HCEC 1CT (cell line): ENCODE measurements around the gene BTBD10.
"Not testable (repeated sequence)": the region's sequence is repeated elsewhere in the genome, so short reads cannot be mapped to it uniquely, and the experiment has no call there.

Experiments
- DNase-seq: peaks from one replicate; pipeline ENCODE4 v3.0.0-alpha.2; 2017

The BTBD10 gene

GRCh38 chr11:13440100-13440855 is 22.7 kb downstream of the BTBD10 start:
- peak; percentile 91 for DNase-seq

- DNase-seq, result peak; percentile 25
Measured at GRCh38 chr11:13438291-13438690, 24.7 kb downstream of the BTBD10 start.

- DNase-seq, result not testable (repeated sequence)
Measured at GRCh38 chr11:13436836-13437235, 26.2 kb downstream of the BTBD10 start.

- DNase-seq, result no peak
Measured at GRCh38 chr11:13434247-13435205, 28.5 kb downstream of the BTBD10 start.

GRCh38 chr11:13433437-13433836 is 29.6 kb downstream of the BTBD10 start:
- DNase-seq, result no peak

GRCh38 chr11:13429836-13430235 is 33.2 kb downstream of the BTBD10 start:
- no peak for DNase-seq

GRCh38 chr11:13429288-13429687 is 33.7 kb downstream of the BTBD10 start:
- DNase-seq, result no peak

- DNase-seq, result no peak
Measured at GRCh38 chr11:13427440-13427839, 35.6 kb downstream of the BTBD10 start.

- DNase-seq, result no peak
Measured at GRCh38 chr11:13423372-13423771, 39.6 kb downstream of the BTBD10 start.

GRCh38 chr11:13421561-13421960 is 41.5 kb downstream of the BTBD10 start:
- DNase-seq, result no peak

GRCh38 chr11:13415201-13415600 is 47.8 kb downstream of the BTBD10 start:
- no peak for DNase-seq

- no peak for DNase-seq
Measured at GRCh38 chr11:13405220-13405619, 57.8 kb downstream of the BTBD10 start.

GRCh38 chr11:13398335-13398734 is 64.7 kb downstream of the BTBD10 start:
- not testable (repeated sequence) for DNase-seq

- no peak for DNase-seq
Measured at GRCh38 chr11:13391217-13391616, 71.8 kb downstream of the BTBD10 start.

- DNase-seq, result no peak
Measured at GRCh38 chr11:13388741-13389140, 74.3 kb downstream of the BTBD10 start.

- no peak for DNase-seq
Measured at GRCh38 chr11:13386567-13386966, 76.5 kb downstream of the BTBD10 start.

GRCh38 chr11:13384908-13385640 is 77.9 kb downstream of the BTBD10 start:
- peak; percentile 51 for DNase-seq

GRCh38 chr11:13382751-13383150 is 80.3 kb downstream of the BTBD10 start:
- DNase-seq, result no peak

GRCh38 chr11:13380731-13381130 is 82.3 kb downstream of the BTBD10 start:
- DNase-seq, result no peak

GRCh38 chr11:13378316-13378715 is 84.7 kb downstream of the BTBD10 start:
- no peak for DNase-seq

GRCh38 chr11:13376838-13377237 is 86.2 kb downstream of the BTBD10 start:
- DNase-seq, result no peak

- DNase-seq, result no peak
Measured at GRCh38 chr11:13376402-13376801, 86.6 kb downstream of the BTBD10 start.

GRCh38 chr11:13375798-13376197 is 87.2 kb downstream of the BTBD10 start:
- DNase-seq, result no peak
